ENCODE results near the gene KCND2. TPM values are rescaled to one million over a fixed set of nuclear protein-coding genes. Genes with fewer than 3 reads are reported as not detected.

KCND2 gene
- total RNA-seq, 1 experiment from 2014 or later, result not detected

GRCh38 chr7:120731271-120731670 lies 458.3 kb downstream of the KCND2 start:
- no peaks in the 10 kb centered on the region for H3K36me3 Mint-ChIP-seq (ENCODE audit: insufficient read depth, unreplicated experiment)
- Histone ChIP-seq H3K4me3 (ENCODE audit: low read depth, low read length) (no peak overlapping the region), H3K4me1 (no peaks in the 10 kb centered on the region), H3K36me3 (ENCODE audit: control insufficient read depth, insufficient read depth, low read length) (no peaks in the 10 kb centered on the region), H3K9me3 (no peaks in the 10 kb centered on the region), H3K27me3 (replicated peaks; ENCODE audit: control insufficient read depth, insufficient read depth, low read length) (no peaks in the 10 kb centered on the region)
- H3K4me3 Mint-ChIP-seq (ENCODE audit: unreplicated experiment), result no peak overlapping the region
- no peaks in the 10 kb centered on the region for H3K9me3 Mint-ChIP-seq (ENCODE audit: unreplicated experiment)
- ChIA-PET CTCF (no interaction called here), POLR2A (no interaction called here)
- TF ChIP-seq CTCF (IDR thresholded peaks at IDR 0.05; ENCODE audit: insufficient read depth in 1 of 2, low read depth in 1 of 2, low read length in 1 of 2, severe bottlenecking in 1 of 2, unreplicated experiment in 1 of 2), result no peak
- no peaks in the 10 kb centered on the region for H3K4me1 Mint-ChIP-seq (ENCODE audit: low read depth, unreplicated experiment)
- no TSS peak for BruUV-seq (replicated peaks)
- no peak for DNase-seq
- intact Hi-C loops (cut with micrococcal nuclease; ENCODE audit: unreplicated experiment), result no loop called here
- no peak overlapping the region for H3K27ac Mint-ChIP-seq (ENCODE audit: unreplicated experiment)
- H3K27me3 Mint-ChIP-seq (ENCODE audit: insufficient read depth, unreplicated experiment), result peaks cover 8% of the 10 kb centered on the region

GRCh38 chr7:120732256-120732655 lies 459.3 kb downstream of the KCND2 start:
- no peak for TF ChIP-seq CTCF (IDR thresholded peaks at IDR 0.05; ENCODE audit: insufficient read depth in 1 of 2, low read depth in 1 of 2, low read length in 1 of 2, severe bottlenecking in 1 of 2, unreplicated experiment in 1 of 2)
- POLR2A ChIA-PET, result no interaction called here
- CTCF ChIA-PET, result no interaction called here

GRCh38 chr7:120733143-120733542 lies 460.2 kb downstream of the KCND2 start:
- Histone ChIP-seq H3K36me3 (ENCODE audit: control insufficient read depth, insufficient read depth, low read length) (no peaks in the 10 kb centered on the region), H3K9me3 (no peaks in the 10 kb centered on the region), H3K4me3 (ENCODE audit: low read depth, low read length) (no peak overlapping the region), H3K27me3 (replicated peaks; ENCODE audit: control insufficient read depth, insufficient read depth, low read length) (no peaks in the 10 kb centered on the region), H3K4me1 (no peaks in the 10 kb centered on the region)
- BruUV-seq (replicated peaks), result no TSS peak
- Mint-ChIP-seq H3K27me3 (ENCODE audit: insufficient read depth, unreplicated experiment) (peaks cover 8% of the 10 kb centered on the region), H3K4me1 (ENCODE audit: low read depth, unreplicated experiment) (no peaks in the 10 kb centered on the region), H3K36me3 (ENCODE audit: insufficient read depth, unreplicated experiment) (no peaks in the 10 kb centered on the region), H3K4me3 (ENCODE audit: unreplicated experiment) (no peak overlapping the region), H3K9me3 (ENCODE audit: unreplicated experiment) (no peaks in the 10 kb centered on the region), H3K27ac (ENCODE audit: unreplicated experiment) (no peak overlapping the region)
- CTCF ChIA-PET, result no interaction called here
- intact Hi-C loops (cut with micrococcal nuclease; ENCODE audit: unreplicated experiment), result no loop called here
- TF ChIP-seq CTCF (IDR thresholded peaks at IDR 0.05; ENCODE audit: insufficient read depth in 1 of 2, low read depth in 1 of 2, low read length in 1 of 2, severe bottlenecking in 1 of 2, unreplicated experiment in 1 of 2), result peak in 1 of 2 experiments; percentile 11
- no peak for DNase-seq
- POLR2A ChIA-PET, result no interaction called here

More at GRCh38 chr7:120732256-120732655, 459.3 kb downstream of the KCND2 start:
- no peak overlapping the region for H3K4me3 Mint-ChIP-seq (ENCODE audit: unreplicated experiment)
- intact Hi-C loops (cut with micrococcal nuclease; ENCODE audit: unreplicated experiment), result no loop called here
- no peaks in the 10 kb centered on the region for H3K9me3 Mint-ChIP-seq (ENCODE audit: unreplicated experiment)
- no peak overlapping the region for H3K4me3 ChIP-seq (ENCODE audit: low read depth, low read length)
- H3K4me1 Mint-ChIP-seq (ENCODE audit: low read depth, unreplicated experiment), result no peaks in the 10 kb centered on the region
- H3K9me3 ChIP-seq, result no peaks in the 10 kb centered on the region
- no peak overlapping the region for H3K27ac Mint-ChIP-seq (ENCODE audit: unreplicated experiment)
- H3K4me1 ChIP-seq, result no peaks in the 10 kb centered on the region
- BruUV-seq (replicated peaks), result no TSS peak
- DNase-seq, result no peak
- no peaks in the 10 kb centered on the region for H3K27me3 ChIP-seq (replicated peaks; ENCODE audit: control insufficient read depth, insufficient read depth, low read length)
- no peaks in the 10 kb centered on the region for H3K36me3 ChIP-seq (ENCODE audit: control insufficient read depth, insufficient read depth, low read length)
- H3K36me3 Mint-ChIP-seq (ENCODE audit: insufficient read depth, unreplicated experiment), result no peaks in the 10 kb centered on the region
- H3K27me3 Mint-ChIP-seq (ENCODE audit: insufficient read depth, unreplicated experiment), result peaks cover 8% of the 10 kb centered on the region
